ENCODE data around the gene C10orf143. TPM values are rescaled to one million over a fixed set of nuclear protein-coding genes. Genes with fewer than 3 reads are reported as not detected.
"Not testable (repeated sequence)": the region's sequence is repeated elsewhere in the genome, so short reads cannot be mapped to it uniquely, and the experiment has no call there.

C10orf143 gene
- polyA plus RNA-seq, 3 donors, result 5.4 to 7.1 (median 6.9) TPM

DNA sequence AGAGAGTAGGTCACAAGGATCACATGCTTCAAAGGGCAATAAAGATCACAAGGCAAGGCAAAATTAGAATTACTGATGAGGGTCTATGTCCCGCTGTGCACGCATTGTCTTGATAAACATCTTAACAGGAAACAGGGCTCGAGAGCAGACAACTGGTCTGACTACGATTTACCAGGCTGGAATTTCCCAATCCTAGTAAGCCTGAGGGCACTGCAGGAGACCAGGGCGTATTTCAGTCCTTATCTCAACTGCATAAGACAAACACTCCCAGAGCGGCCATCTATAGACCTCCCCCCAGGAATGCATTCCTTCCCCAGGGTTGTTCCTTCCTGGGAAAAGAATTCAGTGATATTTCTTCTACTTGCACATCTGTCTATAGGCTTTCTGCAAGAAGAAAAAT is 6.9 kb upstream of the C10orf143 start:
- DNase-seq, result not testable (repeated sequence)

DNA sequence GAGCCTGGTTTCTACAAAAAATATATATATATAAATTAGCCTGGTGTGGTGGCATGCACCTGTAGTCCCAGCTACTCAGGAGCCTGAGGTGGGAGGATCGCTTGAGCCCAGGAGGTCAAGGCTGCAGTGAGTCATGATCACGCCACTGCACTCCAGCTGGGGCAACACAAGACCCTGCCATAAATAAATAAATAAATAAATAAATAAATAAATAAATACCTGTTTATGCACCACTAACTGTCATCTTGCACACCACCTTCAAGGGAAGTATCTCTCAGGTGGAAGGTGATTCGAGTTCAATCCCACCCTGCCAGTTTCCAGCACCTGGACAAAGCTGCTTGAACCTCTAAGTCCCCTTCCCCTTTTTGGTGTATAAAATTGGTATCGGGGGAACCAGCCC is 6.3 kb upstream of the C10orf143 start:
- not testable (repeated sequence) for DNase-seq

DNA sequence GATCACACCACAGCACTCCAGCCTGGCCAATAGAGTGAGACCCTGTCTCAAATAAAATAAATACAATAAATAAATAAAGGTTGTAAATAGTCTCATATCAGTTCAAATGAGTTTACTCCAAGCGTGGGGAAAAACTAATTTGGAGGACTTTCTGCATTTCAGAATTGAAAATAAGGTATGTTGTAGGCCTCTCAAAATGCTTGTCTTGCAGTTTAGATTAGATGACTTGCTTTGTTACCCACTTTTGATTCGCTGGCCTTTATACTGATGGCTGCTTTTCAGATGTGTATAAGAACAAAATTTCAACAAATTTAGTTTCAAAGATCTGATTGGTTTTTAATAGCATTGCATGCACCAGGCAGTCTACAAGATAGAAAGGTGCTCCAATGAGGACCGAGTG is 2.2 kb upstream of the C10orf143 start:
- no peak for DNase-seq

DNA sequence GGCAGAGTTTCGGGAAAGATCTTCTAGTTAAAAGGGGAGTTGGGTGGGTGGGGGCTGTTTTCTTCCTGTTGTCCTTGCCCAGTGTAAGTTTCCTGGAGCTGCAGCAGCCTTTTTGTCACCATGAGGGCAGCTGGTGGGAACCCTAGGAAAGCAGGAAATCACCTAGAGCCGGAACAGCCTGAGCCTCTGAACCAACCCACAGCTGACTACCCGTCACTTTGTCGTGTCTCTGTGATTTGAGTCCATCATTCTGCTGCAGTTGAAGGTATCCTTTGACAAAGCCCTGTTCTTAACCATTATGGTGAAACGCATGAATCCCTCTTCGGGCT is 1.2 kb upstream of the C10orf143 start:
- DNase-seq, result no peak

DNA sequence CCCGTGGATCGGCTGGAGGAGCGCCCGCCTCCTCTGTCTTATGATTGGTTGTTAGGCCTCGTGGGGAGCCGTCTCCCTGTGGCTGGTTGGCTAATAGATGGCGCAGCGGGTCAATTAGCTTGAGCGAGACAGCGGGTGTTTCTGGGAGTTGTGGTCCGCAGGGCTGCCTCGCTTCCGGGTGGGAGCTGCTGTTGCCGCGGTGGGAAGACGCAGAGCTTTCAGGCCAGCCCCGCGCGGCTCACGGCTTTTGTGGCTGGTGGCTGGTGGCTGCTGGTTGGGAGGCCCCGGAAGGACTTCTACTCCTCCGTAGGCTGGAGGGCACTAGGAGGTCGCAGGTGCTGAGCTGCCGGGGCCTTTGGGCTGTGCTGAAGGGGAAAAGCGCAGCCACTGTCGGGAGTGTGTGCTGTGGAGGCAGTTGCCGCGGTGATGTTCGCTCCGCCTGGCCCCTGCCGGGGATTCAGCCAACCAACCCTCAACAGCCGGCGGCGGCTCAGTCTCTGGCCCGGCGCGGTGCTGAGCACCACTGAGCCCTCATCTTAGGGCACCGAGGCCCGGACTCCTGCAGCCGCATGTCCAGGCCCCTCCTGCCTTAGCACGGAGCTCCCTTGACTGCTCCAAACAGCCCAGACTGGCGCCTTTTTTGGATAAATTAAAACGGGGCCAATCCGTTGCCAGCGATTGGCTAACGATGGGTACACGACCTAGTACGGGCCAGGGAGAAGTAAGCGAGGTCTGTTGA is 652 bp upstream of the C10orf143 start:
- DNase-seq, result peak; percentile 98

DNA sequence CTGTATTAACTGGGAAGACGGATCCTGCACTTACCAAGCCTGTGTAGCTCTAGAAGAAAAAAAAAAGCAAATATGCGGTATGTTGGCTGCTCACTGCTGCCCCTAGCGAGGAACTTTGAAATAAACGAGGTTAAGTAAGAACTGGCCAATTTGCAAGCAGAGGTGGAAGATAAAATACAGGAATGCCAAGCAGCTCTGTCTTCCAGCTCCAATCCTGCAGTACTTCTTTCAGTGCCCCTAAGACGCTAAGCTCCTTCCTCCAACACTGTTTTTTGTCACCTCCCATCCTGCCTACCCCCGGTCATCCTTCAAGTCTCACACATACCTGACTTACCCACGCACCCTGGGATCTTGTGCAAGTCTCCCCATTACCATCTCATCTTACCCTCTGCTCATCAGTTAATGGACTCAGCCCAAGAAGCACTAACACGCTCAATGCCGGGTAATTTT is 809 bp downstream of the C10orf143 start:
- DNase-seq, result peak; percentile 94

DNA sequence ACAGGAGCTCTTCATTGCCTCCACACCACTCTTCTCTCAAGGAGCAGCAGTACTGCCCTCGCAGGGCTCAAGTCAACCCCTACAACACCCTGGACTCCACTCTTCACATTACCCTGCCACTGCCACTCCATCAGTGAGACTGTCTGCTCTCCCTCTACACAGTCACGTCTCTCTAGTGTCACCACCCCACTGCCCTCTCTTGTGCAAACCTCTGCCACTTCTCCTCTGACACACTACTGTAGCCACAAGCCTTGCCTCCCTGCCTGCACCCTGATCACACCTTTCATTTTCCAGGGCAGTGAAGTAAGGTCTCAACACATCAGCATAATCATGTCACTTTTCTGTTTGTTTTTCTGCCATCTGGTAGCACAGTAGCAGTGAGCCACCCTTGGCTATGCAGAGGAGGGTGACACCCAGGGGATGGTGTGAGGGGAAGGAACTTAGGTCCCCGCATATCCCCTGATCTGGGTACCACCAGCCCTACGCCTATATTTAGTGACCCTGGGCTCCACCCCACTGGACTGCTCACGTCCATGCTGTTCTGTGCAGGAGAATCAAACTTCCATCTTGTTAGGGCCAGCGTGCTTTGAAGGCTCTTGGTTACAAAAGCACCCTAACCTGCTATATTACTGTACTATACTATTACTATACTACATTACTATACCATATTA is 1.6 kb downstream of the C10orf143 start:
- no peak for DNase-seq

DNA sequence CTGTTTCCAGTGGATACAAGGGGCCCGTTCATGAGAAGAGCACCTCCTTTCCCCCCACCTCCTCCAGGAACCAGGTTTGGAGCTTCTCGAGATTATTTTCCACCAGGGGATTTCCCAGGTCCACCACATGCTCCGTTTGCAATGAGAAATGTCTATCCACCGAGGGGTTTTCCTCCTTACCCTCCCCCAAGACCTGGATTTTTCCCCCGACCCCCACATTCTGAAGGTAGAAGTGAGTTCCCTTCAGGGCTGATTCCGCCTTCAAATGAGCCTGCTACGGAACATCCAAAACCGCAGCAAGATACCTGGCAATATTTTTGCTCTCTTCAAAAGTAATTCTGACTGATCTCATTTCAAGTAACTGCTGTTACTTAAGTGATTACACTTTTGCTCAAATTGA is 2.5 kb downstream of the C10orf143 start:
- not testable (repeated sequence) for DNase-seq

DNA sequence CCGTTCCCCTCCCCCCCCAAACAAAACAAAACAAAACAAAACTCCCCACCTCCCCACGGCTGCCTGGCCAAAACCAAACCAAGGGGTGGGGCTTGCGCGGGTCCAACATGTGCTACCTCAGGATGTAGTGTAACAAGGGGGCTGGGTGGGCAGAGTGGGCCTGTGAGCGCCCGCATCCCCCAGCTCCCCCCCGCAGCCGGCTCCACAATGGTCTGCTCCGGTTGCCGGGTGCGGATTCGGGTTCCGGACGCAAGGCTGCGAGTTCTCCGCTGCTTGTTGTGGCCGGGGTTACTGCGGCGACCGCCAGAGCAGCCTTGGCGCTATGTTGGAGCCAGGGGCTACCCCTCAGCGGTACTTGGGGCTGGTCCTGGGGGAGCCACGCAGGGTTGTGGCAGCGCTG is 4.9 kb downstream of the C10orf143 start:
- DNase-seq, result no peak

DNA sequence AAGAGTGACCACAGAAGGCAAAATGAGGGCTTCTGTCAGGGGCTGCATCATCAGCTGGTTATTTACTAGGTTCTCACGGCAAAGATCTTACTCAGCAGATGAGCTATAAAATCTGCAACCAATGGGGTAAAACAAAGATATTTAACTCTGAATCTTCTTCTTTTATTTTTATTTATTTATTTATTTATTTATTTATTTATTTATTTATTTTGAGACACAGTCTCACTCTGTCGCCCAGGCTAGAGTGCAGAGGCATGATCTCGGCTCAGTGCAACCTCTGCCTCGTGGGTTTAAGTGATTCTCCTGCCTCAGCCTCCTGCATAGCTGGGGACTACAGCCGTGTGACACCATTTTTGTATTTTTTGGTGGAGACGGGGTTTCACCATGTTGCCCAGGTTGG is 11.3 kb downstream of the C10orf143 start:
- no peak for DNase-seq

DNA sequence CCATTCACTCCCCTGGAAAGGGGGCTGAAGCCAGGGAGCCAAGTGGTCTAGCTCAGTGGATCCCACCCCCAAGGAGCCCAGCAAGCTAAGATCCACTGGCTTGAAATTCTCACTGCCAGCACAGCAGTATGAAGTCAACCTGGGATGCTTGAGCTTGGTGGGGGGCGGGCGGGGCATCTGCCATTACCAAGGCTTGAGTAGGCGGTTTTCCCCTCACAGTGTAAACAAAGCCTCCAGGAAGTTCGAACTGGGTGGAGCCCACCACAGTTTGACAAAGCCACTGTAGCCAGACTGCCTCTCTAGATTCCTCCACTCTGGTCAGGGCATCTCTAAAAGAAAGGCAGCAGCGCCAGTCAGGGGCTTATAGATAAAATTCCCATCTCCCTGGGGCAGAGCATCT is 20.1 kb downstream of the C10orf143 start:
- DNase-seq, result not testable (repeated sequence)

DNA sequence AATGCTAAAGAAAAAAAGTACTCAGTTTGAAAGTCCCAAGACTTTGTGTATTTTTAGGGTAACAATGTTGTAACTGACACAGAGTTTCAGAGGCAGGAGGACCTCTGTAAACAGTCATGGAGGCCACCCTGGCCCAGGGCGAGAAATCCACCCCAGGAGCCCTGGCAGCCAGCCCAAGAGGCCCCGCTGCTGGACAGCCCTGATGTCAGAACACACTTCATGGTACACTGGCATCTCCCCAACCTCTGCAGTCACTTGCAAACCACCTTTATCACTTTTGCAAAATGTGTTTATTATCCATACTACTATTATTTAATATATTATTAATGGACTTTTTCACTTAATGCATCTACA is 30.2 kb downstream of the C10orf143 start:
- no peak for DNase-seq

DNA sequence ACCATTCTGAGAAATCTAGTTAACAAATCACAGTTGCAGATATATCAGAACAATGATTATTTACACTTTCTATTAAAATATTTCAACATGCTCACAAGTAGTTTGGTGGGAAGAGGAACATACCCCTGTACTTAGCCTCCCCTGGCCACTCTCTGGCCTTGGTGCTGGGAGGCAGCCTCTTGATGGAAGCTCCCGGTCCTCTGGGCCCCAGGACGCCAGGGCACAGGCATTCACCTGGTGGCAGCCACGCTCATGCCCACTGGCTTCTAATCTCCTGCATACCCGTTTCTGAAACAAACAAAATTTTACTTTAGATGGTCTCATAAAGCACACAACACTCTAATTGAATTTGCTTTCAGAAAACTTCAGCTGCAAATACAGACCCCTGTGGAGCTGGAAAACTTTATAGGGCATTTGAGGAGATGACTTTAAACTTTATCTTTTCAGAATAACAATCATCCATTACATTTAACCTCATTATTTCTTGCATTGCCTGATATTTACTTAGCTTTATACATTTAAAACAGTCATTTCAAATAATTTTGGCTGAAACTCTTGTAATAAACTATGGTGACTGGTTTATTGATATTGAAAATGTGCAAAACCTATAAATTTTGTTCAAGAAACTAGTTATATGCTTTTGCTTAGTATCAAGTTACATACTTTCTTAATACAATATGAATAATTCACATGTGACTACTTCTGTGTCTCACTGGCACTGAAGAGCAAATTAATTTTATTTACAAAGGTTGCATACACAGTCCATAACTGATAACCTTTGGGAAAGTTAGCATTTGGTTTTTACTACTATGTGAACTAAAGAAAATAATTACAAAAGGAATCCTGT is 30.8 kb downstream of the C10orf143 start:
- DNase-seq, result peak; percentile 5

DNA sequence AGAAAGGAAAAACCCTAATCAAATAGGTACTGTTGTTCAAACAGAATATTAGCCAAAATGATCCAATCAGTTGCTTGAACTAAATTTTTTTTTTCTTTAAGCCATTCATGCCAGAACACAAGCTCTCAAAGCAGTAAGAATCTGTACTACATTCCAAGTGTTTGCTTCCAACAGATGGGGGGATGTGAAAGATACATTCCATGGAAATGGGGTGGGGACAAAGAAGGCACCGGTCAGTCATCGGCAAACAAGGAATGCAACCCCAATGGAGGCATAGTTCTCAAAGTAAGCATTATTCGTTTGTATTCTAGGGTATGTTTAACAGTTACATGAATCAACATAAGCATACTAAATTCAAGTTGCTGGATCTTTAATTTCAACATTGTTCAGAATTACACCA is 32.5 kb downstream of the C10orf143 start:
- DNase-seq, result no peak

DNA sequence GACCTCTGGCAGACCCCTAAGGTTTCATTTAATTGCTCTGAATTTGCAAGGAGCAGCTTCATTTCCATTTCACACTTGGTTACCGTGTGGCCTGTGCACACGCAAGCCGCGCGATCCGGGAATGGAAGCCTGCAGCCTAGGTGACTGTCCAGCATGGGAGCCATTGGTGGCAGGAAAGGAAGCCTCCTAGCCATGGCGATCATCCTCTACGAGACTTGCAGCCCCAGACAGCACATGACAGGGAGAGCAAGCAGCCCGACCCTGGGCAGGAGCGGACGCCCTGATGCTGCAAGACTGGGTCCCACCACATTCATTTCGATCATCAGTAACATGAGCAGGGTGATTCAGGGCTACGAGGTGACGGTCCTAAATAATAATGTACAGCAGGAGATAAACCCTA is 33.9 kb downstream of the C10orf143 start:
- no peak for DNase-seq

DNA sequence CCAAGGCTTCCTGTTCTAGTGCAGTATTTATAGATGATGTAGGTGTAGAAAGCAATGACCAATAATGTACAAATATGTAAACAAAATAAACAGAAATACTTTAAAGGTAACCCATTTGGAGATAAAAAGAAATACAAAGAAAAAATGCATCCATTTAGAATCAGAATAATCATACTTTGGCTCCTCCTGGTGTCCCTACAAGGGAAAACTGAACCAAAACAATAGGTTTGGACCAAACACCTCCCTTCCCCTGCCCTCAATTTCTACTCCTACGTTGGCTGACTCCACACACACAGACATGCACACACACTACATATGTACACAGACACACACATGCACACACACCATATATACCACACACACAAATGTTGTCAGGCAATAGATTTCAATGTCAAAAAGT is 36.0 kb downstream of the C10orf143 start:
- no peak for DNase-seq

DNA sequence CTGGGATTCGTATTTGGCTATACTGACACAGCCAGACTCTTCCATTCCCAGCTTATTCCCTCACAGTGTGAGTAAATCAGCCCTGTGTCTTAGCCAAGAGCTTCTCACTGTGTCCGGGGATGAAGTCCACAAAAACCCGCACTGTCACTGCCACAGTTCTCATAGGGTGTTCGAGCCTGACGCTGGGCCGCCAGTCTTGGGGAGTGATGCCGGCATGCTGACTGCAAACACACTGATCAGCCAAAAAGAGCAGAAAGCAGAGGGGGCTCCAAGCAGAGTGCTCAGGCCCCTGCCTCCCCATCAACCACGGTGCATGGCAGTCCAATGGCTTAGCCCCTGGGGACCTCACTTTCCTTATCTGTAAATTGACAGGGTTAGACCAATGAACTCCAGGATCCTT is 36.7 kb downstream of the C10orf143 start:
- no peak for DNase-seq

DNA sequence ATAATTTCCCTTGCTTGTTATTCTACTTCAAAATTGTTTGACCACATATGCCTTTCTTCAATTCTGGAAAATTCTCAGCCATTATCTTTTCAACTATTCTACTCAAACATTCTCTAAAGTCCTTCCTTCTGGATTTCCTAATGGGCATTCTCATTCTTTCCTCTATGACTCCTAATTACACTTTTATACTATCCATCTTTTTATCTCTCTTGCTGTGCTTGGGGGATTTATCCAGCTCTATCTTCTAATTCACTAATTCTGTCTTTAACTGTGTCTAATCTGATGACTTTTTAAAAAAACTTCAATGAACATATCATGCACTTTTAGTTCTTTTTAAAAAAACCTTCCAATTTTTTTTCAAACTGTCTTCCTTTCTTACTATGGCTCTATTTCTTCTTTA is 38.4 kb downstream of the C10orf143 start:
- no peak for DNase-seq

DNA sequence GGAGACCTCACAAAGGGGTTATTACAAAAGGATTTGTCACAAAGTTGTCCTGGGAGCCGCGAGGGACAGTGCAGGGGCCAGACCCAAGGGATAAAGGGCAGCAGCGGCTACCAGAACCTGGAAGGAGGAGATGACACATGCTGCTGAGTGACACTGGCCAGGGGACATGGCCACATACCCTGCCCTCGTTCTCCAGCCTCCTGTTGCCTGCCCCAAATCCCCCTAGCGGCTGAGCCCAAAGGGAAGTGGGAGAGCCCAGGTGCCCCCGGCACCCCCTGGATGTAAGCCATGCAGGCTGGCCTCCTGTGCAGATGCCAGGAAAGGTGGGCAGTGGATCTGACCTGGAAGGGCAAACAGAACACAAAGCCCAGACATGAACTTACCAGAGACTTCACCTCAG is 42.7 kb downstream of the C10orf143 start:
- no peak for DNase-seq

DNA sequence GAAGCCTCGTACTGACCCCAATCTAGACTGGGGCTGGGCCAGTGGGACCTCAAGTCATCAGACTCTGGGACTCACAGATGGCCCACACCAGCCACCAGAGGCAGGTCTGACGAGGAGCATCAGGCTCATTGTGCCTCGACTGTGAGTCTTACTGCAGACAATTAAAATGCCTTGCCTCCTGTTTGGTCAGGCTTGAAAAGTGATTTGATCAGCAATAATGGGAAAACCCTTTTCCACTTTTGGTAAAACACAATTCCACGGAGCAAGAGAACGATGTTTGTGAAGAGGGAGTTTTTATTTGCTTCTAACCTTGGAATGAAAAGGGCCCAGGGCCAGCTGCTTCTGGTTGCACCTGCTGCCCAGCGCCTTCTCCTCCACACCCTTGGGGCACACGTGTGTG is 43.9 kb downstream of the C10orf143 start:
- no peak for DNase-seq

DNA sequence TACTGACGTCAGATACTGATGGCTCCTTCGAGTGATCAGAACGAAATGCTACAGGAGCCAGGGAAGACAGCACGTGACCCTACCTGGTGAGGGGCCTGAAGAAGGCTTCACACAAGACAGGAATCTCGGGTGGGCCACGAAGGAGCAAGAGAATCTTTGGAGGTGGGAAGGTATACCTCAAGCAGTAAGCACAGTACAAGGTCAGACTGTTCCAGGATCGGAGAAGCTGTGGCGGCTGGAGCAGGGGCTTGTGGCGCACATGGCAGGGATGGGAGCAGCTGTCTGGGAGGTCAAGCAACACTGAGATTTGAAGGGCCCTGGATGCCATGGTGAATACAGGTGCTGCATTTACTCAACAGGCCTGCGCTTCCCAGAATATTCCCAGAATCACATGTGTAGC is 45.4 kb downstream of the C10orf143 start:
- DNase-seq, result no peak

DNA sequence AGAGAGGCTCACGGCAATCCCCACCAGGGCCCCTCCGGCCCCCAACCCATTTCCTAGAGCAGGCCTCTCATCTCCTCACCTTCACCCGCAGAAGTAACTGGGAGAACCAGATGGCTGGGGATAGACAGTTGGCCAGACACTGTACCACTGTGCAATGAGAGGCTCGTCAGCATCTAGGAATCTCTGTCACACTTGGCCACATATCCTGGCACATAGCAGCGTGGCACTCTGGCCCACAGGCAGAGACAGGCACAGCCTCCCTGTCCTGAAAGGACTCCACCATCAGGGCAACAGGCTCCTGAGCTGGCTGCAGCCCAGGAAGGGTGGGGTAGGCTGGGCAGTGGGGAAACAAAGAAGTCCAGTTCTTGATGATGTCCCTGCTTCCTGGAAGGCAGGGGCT is 45.8 kb downstream of the C10orf143 start:
- no peak for DNase-seq

DNA sequence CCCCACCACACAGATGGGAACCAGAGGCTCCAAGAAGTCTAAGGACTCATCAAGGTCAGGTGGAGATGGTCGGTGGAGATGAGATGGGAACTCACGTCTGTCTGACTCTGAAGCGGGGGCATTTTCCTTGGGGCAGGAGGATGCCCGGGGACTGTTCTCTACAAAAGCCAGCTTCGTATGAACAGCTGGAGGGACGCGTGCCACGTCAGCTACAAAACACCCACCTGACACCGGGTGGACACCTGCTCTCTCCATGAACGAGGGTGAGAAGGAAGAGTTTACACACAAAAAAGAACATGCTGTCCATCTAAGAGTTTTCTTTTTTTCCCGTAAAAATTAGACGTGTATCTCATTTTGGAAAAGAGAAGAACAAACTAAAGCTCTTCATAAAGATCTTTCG is 47.7 kb downstream of the C10orf143 start:
- no peak for DNase-seq

Measured in renal pelvis (tissue), 4 donors.